Ishikawa (cell line): ENCODE results near the gene SLC38A11.

Experiments
- CREB1 ChIP-seq: IDR thresholded peaks from 2 replicates; pipeline ENCODE4 v1.6.1; 2012; ENCODE audit warnings: low read depth
- MAX ChIP-seq: IDR thresholded peaks from 2 replicates; pipeline ENCODE4 v1.6.1; 2012
- ZBTB7A ChIP-seq: IDR thresholded peaks from 2 replicates; pipeline ENCODE4 v1.6.1; 2012; ENCODE audit warnings: low read depth
- TF ChIP-seq, protein P1 (sequence below): IDR thresholded peaks from 2 replicates; pipeline ENCODE4 v1.6.1; 2012; ENCODE audit warnings: low read depth, mild to moderate bottlenecking

DNA sequence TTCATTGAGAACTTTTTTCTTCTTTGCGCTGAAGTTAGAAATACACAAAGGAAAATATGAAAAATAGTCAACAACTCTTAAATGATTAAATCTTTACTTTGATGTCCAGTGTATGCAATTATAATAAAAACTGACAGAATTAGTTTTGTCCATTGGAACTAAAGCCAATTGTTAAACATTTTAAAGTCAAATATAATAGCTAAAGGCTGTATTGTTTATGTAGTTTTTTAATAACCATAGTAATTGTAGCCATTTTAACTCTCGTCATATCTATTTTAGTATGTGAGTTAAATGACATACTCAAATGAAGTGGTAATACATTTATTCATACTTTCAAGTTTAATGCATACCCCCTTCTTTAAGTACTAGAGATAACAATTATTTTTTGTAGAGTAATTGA is 109.0 kb downstream of the SLC38A11 start:
- TF ChIP-seq CREB1: no peak
- TF ChIP-seq ZBTB7A: no peak
- TF ChIP-seq, protein P1, sequence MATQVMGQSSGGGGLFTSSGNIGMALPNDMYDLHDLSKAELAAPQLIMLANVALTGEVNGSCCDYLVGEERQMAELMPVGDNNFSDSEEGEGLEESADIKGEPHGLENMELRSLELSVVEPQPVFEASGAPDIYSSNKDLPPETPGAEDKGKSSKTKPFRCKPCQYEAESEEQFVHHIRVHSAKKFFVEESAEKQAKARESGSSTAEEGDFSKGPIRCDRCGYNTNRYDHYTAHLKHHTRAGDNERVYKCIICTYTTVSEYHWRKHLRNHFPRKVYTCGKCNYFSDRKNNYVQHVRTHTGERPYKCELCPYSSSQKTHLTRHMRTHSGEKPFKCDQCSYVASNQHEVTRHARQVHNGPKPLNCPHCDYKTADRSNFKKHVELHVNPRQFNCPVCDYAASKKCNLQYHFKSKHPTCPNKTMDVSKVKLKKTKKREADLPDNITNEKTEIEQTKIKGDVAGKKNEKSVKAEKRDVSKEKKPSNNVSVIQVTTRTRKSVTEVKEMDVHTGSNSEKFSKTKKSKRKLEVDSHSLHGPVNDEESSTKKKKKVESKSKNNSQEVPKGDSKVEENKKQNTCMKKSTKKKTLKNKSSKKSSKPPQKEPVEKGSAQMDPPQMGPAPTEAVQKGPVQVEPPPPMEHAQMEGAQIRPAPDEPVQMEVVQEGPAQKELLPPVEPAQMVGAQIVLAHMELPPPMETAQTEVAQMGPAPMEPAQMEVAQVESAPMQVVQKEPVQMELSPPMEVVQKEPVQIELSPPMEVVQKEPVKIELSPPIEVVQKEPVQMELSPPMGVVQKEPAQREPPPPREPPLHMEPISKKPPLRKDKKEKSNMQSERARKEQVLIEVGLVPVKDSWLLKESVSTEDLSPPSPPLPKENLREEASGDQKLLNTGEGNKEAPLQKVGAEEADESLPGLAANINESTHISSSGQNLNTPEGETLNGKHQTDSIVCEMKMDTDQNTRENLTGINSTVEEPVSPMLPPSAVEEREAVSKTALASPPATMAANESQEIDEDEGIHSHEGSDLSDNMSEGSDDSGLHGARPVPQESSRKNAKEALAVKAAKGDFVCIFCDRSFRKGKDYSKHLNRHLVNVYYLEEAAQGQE: no peak
- no peak for TF ChIP-seq MAX
